Measurements from ENCODE around the gene SETD6.
A peak's percentile ranks its signal among the peaks of the same experiment; 100 is the strongest.

The SETD6 gene

DNA sequence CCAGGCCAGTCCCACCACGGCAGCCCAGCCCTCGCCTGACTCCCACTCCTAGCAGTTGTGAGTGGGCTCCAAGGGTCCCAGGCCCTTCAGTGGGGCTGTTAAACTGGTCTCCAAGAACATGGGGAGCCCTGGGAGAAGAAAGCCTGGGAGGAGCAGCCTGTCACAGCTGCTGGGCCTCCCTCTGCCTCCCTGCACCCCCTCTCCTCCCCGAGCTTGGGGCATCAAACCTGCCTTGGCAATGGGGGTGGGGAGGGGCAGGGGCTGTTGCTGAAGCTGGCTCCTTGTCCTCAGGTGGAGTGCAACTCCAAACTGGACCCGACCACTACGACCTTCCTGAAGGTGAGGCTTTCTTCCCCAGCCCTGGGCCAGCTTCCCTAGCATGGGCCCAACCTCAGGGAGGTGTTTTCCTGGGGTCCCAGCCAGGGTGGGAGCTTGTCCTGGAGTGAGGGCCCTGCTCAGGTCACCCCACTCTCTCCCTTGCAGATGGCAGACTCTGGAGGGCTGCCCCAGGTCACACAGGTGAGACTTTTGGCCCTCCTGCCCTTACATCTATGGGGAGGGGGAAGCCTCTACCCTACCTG lies 6.6 kb upstream of the SETD6 start:
- DNase-seq (ENCODE audit: low spot score): no peak

GRCh38 chr16:58509256-58510096 lies 5.8 kb upstream of the SETD6 start:
- no peak for DNase-seq (ENCODE audit: low spot score)

- DNase-seq (ENCODE audit: low spot score): no peak
Observed at GRCh38 chr16:58510097-58510775, 5.1 kb upstream of the SETD6 start.

DNA sequence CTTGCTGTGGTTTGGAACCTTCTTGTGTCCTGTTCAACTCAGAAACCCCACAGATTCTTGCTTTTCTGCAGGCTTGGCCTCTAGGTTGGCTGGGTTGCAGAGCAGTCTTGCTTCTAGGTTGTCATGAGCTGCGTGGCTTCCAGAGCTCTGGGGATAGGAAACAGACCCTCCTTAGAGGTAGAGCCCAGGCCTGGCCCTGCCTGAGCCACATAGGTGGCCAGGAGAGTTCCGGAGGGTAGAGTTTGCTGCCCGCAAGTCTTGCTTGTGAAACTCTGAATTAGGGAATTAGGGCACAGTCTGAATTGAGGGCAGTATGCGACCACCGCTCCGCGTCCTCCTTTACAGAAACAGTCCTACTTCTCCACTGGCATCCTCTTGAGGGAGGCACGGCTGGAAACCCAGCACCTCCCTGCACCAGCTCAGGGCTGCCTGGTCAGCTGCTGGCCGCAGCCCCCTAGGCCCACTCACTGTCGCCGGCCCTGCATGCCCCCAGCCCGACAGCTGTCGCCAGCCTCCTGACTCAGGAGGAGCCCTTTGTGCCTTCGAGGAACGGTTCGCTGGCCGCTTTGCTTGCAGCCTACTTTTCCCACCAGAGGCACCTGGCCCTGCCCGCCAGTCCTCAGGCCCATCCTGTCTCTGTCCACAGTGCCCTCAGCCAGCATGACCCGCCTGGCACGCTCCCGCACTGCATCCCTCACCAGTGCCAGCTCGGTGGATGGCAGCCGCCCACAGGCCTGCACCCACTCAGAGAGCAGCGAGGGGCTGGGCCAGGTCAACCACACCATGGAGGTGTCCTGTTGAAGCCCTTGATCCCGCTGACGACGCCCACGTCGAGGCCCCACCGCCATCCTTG lies 4.3 kb upstream of the SETD6 start:
- no peak for DNase-seq (ENCODE audit: low spot score)

DNA sequence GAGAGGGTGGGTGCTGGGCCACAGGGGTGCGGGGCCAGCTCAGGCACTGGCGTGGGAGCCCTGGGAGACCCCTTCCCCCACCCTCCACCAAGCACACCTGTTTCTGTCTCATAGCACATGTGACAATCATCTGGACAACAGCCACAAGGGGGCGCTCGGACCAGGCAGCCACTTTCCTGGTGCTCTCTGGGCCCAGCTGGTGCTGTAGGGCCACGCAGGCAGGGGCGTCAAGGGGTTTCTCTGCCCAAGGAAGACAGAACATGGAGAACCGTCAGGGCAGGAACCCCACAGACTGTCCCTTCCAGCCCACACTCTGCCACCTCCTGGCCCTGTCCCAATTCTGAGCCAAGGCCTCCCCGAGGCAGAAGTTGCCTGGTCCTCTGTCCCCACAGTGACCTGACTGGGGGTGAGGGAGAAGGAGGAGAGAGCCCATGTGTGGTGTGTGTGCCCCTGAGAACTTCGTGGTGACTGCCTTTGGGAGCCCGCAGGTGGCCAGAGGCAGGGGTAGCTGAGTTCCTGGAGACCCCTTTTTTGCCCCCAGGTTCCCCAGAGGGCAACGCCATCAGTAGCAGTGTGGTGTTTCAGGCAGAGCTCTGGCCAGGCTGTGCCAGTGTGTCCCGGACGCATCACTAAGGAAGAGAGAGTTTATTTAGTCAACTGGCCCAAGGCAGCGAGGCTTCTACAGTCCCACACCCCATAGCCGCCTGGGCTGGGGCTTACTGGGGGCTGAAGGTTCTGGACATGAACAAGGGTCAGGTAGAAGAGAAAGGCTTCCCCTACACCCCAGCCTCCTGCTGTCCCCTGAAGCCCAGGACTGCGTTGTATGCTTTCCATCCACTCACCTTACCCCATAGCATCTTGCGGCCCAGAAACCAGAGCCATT lies 3.1 kb upstream of the SETD6 start:
- DNase-seq (ENCODE audit: low spot score): peak; percentile 79

DNA sequence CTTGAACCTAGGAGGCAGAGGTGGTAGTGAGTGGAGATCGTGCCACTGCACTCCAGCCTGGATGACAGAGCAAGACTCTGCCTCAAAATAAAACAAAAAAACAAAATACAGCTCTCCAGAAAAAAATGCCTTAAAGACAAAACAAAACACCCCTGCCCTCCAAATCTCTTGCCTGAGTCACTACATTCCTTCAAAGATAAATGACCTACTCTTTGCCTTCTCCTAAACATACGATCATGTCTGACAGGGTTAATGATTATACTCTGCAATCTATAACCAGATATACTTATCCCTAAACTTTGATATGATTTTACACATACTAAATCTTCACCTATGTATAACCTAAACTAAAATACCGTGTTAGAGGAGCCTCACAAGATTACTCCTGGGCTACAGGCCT lies 1.4 kb upstream of the SETD6 start:
- DNase-seq (ENCODE audit: low spot score): no peak

DNA sequence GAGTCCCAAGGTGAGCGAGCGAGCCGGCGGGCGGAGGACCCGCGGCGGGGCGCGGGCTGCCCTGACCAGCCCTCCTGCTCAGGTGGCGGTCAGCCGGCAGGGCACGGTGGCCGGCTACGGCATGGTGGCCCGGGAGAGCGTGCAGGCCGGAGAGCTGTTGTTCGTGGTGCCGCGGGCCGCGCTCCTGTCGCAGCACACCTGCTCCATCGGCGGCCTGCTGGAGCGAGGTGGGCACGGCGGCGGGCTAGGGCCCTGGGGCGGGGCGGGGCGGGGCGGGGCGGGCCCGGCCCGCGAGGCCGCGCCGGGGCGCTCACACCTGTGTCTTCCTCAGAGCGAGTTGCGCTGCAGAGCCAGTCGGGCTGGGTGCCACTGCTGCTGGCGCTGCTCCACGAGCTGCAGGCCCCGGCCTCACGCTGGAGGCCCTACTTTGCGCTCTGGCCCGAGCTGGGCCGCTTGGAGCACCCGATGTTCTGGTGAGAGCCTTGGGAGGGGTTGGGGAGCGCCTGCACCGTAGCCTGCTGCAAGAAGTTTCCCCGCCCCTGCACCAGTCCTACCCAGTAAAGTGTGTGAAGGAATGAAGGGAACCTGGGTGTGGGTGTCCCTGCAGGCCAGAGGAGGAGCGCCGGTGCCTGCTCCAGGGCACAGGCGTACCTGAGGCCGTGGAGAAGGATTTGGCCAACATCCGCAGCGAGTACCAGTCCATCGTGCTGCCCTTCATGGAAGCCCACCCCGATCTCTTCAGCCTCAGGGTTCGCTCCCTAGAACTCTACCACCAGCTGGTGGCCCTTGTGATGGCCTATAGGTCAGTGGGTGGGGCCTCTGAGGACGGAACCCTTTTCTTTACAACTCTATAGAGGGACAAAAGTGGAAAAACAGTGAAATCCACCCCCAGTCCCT lies 802 bp downstream of the SETD6 start:
- peak; percentile 35 for DNase-seq (ENCODE audit: low spot score)

- DNase-seq (ENCODE audit: low spot score): no peak
Observed at GRCh38 chr16:58516768-58517107, 1.4 kb downstream of the SETD6 start.

GRCh38 chr16:58518083-58518979 lies 3.0 kb downstream of the SETD6 start:
- no peak for DNase-seq (ENCODE audit: low spot score)

DNA sequence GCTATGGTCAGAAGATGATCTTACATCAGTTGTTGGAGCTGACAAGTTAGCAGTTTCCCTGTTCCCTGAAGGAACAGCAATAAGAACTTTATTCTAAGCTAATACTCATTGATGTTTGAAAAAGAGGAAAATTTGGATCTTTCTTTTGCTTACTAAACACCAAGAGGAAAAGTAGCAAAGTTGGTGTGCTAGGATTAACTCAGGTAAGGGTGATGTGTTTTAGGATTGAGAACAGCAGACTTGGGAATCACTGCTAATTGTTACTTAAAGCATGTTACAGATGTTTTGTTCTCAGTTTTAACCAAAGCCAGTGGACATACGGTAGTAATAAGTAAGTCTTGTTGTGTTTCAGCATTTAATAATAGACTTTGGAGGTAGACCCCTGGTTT lies 3.7 kb downstream of the SETD6 start:
- no peak for DNase-seq (ENCODE audit: low spot score)

DNA sequence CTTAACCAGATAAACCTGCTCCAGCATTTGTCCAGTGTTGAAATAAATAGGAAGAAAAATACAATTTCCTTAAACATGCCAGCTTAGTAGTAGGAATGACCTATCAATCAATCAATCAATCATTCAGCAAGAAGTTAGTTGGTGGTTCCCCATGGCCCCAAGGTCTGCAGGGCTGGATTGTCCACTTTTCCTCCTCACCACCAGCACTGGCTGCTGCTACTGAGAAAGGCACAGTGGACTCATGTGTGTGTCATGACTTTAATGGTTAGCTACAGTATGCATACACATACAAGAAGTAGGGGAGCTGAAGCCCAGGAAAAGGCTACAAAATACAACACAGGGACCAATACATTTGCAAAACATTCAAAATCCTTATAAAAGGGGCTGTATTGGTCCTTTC lies 4.4 kb downstream of the SETD6 start:
- DNase-seq (ENCODE audit: low spot score): no peak

DNA sequence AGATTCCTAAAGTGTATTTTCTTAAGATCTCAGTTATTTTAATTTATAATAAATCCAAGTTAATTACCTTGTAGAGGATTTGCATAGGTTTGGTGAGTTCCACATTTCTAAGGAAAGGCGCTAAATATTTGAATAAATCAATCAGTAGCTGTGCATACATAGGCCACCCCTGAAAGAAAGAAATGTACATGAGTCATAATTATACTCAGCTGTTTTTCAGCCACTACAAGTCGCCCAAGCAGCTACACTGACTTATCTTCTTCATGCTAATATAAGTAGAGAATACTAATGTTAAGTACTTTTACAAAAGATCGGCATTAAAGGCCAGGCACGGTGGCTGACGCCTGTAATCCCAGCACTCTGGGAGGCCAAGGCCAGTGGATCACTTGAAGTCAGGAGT lies 14.9 kb downstream of the SETD6 start:
- DNase-seq (ENCODE audit: low spot score): no peak

DNA sequence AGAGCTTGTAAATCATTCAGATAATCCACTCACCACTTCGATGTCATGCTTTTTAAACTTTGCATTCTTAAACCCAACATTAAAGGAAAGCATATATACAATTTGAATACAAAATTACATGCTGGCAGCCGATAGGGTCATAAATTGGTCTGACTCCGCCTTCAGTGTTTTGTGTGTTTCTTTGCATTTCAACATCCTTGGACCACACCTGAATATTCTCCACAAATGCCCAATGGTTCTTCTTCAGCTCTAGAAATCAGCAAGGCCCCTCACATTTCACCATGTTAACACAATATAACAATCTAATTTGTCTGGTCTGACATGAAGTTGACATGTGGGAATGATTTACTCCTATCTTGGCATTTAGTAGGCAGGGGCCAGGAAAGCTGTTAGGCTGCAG lies 17.1 kb downstream of the SETD6 start:
- no peak for DNase-seq (ENCODE audit: low spot score)

DNA sequence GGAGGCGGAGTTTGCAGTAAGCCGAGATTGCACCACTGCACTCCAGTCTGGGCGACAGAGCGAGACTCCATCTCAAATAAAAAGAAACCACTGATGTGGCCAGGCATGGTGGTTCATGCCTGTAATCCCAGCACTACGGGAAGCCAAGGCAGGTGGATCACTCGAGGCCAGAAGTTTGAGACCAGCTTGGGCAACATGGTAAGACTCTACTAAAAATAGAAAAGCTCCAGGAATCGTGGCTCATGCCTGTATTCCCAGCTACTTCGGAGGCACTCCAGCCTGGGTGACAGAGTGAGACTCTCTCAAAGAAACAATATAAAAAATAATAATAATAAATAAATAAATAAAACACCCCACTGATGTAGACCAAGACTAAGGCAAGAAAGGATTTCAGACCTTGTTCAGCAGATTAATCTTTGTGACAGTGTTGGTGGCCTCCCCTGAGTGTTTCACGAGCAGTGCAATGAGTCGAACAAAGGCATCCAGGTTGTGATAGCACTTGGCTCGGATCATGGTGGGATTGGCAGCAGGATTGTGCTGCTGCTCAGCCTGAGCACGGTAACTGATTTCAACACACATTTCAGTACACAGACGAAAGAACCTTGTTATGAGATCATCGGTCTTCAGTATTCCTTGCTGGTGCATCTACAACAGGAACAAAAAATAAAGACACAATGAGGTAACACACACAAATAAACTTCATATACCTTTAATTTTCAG lies 18.6 kb downstream of the SETD6 start:
- no peak for DNase-seq (ENCODE audit: low spot score)

GRCh38 chr16:58535100-58535499 lies 19.8 kb downstream of the SETD6 start:
- no peak for DNase-seq (ENCODE audit: low spot score)

DNA sequence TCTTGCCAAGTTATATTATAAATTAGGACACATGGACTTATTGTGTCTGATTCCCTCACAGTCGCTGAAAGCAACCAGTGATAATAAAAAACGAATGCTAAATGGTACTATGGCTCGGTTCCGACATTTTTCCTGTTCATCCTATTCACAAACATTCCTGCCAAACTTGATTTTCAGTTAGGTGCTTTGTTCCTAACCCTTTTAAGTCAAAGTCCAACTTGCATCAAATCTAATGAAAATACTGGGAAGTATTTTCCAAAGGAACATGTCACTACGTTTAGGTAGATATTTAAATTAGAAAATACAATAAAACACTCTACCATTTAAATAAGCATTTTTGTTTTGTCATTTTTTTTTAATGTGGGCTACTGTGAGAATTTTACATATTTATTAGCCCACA lies 21.0 kb downstream of the SETD6 start:
- DNase-seq (ENCODE audit: low spot score): no peak

DNA sequence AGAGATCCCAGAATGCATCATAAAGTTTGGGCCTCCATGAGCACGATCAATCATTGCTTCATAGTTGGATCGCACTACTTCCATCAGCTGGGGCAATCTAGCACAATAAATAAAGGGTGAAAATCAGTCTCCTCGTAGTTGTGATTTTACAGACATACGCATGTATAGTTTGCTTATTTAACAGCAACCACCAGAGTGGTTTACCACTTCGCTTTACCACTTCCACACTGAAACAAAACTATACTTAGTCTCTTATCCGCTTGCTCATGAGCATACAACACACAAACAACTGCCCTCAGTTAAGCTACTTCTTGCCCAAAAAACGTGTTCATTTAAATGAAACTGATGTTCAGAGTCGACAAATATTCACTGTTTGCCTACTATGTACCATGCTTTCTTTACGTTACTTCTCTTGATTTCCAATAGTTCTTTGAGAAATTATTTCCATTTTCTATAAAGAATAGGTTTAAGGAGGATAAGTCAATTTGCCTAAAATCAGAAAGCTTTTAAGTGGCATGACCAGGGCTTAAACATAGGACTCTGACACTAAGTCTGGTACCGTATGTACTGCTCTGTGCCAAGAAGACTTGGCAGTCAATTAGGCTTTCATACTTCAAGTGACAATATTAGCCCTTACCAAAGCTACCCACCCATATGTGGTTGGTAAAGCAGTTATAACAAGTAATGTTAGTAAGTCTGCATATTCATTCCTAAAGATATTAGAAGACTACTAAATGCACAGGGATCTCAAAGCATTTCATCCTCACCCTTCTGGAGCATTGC lies 22.0 kb downstream of the SETD6 start:
- DNase-seq (ENCODE audit: low spot score): no peak

- no peak for DNase-seq (ENCODE audit: low spot score)
Observed at GRCh38 chr16:58541711-58542110, 26.4 kb downstream of the SETD6 start.
